Activated T-cell treated with anti-CD3 and anti-CD28 coated beads, Interleukin-2, amount 50 U/mL, for 1 hour (primary cell): ENCODE data around the gene SLC7A6OS.

Experiments used
- DNase-seq: peaks from one replicate; pipeline ENCODE4 v3.0.0-alpha.2; 2020

SLC7A6OS gene

DNA sequence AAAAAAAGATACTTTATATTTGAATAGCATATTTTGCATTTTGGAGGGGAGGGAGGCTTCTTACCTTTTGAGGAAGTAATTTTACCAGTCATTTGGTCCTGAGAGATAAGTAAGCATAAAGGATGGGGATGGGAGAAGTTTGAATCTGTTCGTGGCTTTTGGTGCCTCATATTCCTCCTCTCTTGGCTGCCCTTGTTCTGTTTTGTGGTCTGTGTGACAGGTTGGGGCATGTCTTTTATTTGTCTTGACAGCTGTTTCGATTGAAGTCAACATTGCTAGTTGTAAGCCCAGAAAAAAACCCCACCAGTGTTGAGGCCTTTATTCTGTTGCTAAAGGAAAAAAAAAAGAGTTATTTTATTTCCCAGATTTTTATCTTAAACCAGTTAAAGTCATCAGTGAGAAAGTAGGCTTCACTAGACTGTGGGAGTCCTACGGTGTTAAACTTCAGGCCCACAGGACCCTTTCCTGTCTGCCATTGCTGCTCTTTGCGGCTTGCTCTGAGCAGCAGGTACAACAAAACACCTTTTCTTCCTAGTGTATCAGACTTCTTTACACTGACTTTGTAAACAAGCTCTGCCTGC is 35.0 kb downstream of the SLC7A6OS start:
- peak; percentile 48 for DNase-seq

DNA sequence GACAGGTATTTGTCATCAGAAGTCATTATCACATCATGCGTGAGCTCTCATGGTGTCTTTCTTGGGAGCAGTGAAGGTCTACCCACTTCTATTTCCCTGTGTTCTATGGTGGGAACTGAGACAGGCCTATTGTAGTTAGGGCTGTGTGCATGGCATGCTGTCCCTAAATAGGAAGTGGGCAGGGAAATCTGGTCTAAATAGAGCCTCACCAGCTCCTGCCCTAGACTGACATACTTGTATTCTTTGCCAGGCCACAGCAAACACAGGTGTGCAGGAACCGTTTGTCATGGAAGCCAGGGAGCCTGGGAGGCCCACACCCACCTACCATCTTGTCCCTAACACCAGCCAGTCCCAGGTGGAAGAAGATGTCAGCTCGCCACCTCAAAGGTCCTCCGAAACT is 36.3 kb downstream of the SLC7A6OS start:
- no peak for DNase-seq

GRCh38 chr16:68273896-68274295 is 36.9 kb downstream of the SLC7A6OS start:
- DNase-seq = no peak

- no peak for DNase-seq
These were observed 37.3 kb downstream of the SLC7A6OS start for GRCh38 chr16:68273459-68273858.

- peak; percentile 65 for DNase-seq
These were observed 38.1 kb downstream of the SLC7A6OS start for GRCh38 chr16:68272507-68273209.

GRCh38 chr16:68270353-68270752 is 40.4 kb downstream of the SLC7A6OS start:
- no peak for DNase-seq

GRCh38 chr16:68269793-68270192 is 41.0 kb downstream of the SLC7A6OS start:
- DNase-seq = no peak

GRCh38 chr16:68267612-68268405 is 42.9 kb downstream of the SLC7A6OS start:
- DNase-seq = no peak

DNA sequence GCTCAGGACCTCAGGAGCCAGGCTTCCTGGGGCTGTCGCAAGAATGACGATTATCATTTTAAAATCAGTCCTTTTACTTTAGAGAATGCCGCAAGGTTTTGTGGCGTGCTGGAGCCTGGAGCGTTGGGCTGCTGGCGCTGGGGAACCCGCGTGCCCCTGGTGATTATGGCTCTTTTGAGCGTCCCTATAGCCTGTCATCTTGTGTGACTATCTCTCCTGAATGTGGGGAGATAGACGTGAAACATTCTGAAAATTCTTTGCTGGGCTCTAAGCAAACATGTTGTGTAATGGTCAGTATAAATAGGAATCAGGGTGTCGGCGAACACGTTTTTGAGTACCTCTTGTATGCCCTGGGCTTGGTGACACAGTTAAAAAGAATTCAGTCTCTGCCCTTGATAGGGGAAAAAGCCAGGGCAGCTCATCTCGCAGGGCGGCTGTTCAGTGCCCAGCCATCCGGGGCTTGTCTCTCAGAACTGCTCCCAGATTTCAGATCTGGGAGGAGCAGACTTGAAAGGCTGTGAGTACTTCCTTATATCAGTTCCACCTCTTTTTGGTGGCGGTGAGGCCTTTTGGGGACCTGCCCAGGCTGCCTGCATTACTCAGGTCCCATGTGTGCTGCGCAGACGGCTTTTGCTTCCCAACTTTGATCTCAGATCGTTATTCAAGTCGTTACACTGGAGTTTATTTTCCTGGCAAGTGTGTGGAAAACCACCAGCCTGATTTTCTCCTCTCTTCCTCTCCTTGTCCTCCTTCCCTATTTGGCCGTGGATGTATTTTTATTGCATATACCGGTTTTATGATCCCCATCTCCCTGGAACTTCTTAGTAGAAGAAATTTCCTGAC is 45.4 kb downstream of the SLC7A6OS start:
- peak; percentile 62 for DNase-seq

GRCh38 chr16:68264128-68265077 is 46.3 kb downstream of the SLC7A6OS start, which contains the start of gene SLC7A6:
SLC7A6 (plus strand) TSS chr16:68264526; CDS start chr16:68274727, 10,201 bp downstream.
- DNase-seq = peak; percentile 89

- DNase-seq = no peak
These were observed 47.1 kb downstream of the SLC7A6OS start for GRCh38 chr16:68263559-68264127.

GRCh38 chr16:68259007-68259825 is 51.5 kb downstream of the SLC7A6OS start:
- DNase-seq = no peak

- DNase-seq = no peak
These were observed 52.6 kb downstream of the SLC7A6OS start for GRCh38 chr16:68257906-68258800.

- DNase-seq = no peak
These were observed 53.4 kb downstream of the SLC7A6OS start for GRCh38 chr16:68257251-68257905.

- no peak for DNase-seq
These were observed 55.0 kb downstream of the SLC7A6OS start for GRCh38 chr16:68255712-68256111.

DNA sequence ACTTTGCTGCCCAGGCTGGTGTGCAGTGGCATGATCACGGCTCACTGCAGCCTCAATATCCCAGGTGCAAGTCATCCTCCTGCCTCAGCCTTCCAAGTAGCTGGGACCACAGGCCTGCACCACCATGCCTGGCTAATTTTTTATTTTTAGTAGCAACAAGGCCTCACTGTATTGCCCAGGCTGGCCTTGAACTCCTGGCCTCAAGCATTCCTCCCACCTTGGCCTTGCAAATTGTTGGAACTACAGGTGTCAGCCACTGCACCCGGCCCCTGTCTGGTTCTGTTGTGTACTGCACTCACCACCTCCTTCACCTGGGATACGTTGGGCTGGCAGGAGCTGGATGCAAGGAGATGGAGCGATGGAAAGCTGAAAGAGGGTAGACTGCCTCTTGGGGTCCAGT is 57.0 kb downstream of the SLC7A6OS start:
- DNase-seq = no peak

GRCh38 chr16:68252383-68252782 is 58.4 kb downstream of the SLC7A6OS start:
- no peak for DNase-seq

- no peak for DNase-seq
These were observed 58.9 kb downstream of the SLC7A6OS start for GRCh38 chr16:68251832-68252231.

GRCh38 chr16:68250951-68251350 is 59.8 kb downstream of the SLC7A6OS start:
- no peak for DNase-seq
